Measurements from ENCODE around the gene UBA6.

The UBA6 gene

DNA sequence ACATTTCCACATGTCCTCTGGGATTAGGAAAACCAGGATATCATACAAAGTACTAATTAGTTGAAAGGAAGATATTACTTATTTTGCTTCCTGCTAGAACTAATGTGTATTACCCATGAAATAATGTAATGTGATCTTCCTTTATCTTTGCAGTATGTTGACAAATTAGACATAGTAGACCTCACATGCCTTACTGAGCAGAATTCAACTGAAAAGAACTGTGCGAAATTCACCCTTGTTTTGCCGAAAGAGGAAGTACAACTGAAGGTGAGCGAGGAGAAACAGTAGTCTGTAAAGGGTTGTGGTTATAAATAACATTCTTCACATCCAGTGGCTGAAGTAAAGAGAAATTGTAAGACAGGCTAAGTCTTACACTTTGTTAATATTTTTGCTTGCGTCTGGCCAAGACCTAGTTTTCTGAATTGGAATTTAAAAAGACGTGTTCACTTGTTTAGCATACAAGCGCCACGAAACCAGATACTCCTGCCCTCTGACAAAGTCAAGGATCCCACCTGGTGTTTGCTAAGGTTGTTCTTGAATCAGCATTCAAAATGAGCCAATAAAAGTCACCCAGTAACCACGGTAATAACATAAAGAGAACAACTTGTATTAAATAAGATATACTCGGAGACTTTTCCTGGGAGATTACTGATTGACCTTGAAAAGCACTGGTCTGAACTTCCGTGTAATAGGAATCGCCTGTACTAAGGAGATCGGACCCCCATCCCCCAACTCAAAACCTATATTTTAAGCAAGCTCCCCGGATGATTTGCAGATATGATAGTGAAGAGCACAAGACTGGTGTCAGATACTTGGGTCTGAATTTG lies 125.5 kb downstream of the UBA6 start:
- peak; percentile 93 for DNase-seq

DNA sequence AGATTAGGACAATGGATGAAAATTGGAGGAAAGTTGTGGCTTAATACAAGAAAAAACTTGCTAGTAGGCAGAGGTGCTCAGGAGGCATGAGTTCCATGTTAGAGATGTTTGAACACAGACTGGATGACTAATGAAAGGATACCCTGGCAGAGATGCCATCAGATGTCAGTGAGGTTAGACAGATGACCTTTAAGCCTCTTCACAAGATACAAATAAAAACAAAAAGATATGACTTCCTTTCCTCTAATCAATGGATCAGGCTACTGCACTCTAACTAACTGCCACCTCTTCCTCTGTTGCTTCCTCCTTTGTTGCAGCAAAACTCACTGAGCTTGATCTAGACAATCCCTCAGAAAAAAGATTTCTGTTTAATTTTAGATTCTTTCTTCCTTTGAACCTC lies 127.8 kb downstream of the UBA6 start:
- DNase-seq: no peak

DNA sequence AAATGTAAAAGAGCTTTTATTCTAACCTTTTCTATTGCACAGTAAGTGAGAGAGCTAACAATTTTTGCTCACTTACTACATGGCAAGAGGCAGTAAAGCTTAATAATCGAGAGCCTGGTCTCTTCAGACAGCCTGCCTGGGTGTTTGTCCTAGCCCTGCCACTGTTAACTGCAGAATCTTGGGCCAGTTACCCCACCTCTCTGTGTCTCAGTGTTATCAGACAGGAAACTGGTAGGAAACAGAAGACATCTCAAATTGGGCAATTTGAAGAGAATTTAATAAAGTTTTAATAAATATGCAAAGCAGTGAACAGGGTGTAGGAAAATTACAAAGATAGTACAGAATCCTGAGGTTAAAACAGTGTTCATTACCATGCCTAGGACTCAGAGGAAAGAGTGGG lies 129.0 kb downstream of the UBA6 start:
- DNase-seq: no peak

DNA sequence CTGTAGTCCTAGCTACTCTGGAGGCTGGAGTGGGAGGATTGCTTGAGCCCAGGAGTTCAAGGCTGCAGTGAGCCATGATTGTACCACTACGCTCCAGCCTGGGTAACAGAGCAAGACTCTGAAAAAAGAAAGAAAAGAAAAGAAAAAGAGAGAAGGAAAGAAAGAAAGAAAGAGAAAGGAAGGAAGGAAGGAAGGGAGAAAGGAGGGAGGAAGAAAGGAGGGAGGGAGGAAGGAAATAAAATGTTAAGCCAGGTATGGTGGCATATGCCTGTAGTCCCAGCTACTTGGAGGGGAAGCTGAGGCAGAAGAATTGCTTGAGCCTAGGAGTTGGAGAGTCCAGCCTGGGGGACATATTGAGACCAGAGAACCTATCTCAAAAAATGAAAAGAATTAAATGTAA lies 130.4 kb downstream of the UBA6 start:
- DNase-seq: no peak

- DNase-seq: no peak
Measured at GRCh38 chr4:67568820-67569219, 132.1 kb downstream of the UBA6 start.

- no peak for DNase-seq
Measured at GRCh38 chr4:67566335-67566734, 134.6 kb downstream of the UBA6 start.

- no peak for DNase-seq
Measured at GRCh38 chr4:67565284-67565683, 135.7 kb downstream of the UBA6 start.

All from NCI-H2029 (cell line).